ENCODE measurements around the gene LRIG1.

Gene LRIG1

DNA sequence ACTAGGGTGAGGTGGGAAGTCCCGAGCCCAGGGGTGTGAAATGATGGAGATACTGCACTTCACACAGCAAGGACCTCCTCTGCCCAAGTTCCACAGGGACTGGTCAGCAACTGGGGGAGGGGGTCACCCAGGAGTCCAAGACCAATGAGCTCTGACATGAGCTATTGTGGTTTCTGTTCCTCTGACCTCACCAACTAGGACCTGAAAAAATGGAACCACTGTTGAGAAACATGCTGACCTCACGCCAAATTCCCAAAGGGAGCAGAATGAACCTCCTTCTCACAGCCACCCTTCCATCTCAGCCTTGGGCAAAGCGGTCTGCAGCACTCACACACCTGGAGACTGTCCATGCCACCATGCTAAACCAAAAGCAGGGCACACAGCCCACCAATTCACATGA lies 69.3 kb downstream of the LRIG1 start:
- Histone ChIP-seq H3K27ac (ENCODE audit: low read depth, low read length) (no peak overlapping the region), H3K79me2 (ENCODE audit: control insufficient read depth, low read length) (peaks cover 100% of the 10 kb centered on the region), H4K20me1 (ENCODE audit: control insufficient read depth, insufficient read depth, low read depth, low read length) (no peaks in the 10 kb centered on the region; the same call in 1 of the 2 replicates), H3K9me2 (replicated peaks; ENCODE audit: control insufficient read depth, low read length) (no peaks in the 10 kb centered on the region), H3K4me1 (ENCODE audit: control insufficient read depth, low read length) (no peaks in the 10 kb centered on the region), H3K4me3 (ENCODE audit: low read length) (no peak overlapping the region), H3K27me3 (ENCODE audit: control insufficient read depth, low read length) (no peaks in the 10 kb centered on the region), H3F3A (ENCODE audit: control insufficient read depth, insufficient read depth) (no peaks in the 10 kb centered on the region), H3K9me3 (ENCODE audit: control insufficient read depth, insufficient read depth, low read length) (no peaks in the 10 kb centered on the region), H3K4me2 (ENCODE audit: low read length) (no peak overlapping the region), H3K36me3 (ENCODE audit: control insufficient read depth, low read length) (peaks cover 93% of the 10 kb centered on the region)
- TF ChIP-seq, protein P1, sequence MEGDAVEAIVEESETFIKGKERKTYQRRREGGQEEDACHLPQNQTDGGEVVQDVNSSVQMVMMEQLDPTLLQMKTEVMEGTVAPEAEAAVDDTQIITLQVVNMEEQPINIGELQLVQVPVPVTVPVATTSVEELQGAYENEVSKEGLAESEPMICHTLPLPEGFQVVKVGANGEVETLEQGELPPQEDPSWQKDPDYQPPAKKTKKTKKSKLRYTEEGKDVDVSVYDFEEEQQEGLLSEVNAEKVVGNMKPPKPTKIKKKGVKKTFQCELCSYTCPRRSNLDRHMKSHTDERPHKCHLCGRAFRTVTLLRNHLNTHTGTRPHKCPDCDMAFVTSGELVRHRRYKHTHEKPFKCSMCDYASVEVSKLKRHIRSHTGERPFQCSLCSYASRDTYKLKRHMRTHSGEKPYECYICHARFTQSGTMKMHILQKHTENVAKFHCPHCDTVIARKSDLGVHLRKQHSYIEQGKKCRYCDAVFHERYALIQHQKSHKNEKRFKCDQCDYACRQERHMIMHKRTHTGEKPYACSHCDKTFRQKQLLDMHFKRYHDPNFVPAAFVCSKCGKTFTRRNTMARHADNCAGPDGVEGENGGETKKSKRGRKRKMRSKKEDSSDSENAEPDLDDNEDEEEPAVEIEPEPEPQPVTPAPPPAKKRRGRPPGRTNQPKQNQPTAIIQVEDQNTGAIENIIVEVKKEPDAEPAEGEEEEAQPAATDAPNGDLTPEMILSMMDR (IDR thresholded peaks at IDR 0.05; ENCODE audit: low read depth, low read length, poor library complexity, severe bottlenecking), result no peak
- TF ChIP-seq EZH2phosphoT487 (IDR thresholded peaks at IDR 0.05; ENCODE audit: borderline replicate concordance, low read length), result no peak

DNA sequence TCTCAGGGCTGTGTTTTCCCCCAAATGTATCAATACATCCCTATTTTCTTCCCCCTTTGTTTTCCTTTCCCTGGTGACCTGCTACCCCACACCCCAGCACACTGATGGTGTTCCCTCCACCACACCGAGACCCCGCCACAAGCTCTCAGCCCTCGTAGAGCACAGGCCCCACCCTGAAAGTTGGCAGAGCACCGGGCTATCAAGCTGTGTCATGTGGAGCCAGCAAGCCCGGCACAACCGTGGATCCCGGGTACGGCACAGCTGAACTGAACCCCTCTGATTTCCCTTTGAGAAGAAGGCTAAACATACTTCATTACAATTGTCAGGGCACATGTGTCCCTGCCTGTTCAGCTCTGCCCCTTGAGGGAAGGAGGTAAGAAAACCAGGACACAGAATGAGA lies 69.9 kb downstream of the LRIG1 start:
- TF ChIP-seq EZH2phosphoT487 (IDR thresholded peaks at IDR 0.05; ENCODE audit: borderline replicate concordance, low read length), result no peak
- TF ChIP-seq, protein P1 (IDR thresholded peaks at IDR 0.05; ENCODE audit: low read depth, low read length, poor library complexity, severe bottlenecking), result no peak
- H3K9me2 ChIP-seq (replicated peaks; ENCODE audit: control insufficient read depth, low read length), result no peaks in the 10 kb centered on the region
- H3K4me3 ChIP-seq (ENCODE audit: low read length), result no peak overlapping the region
- peaks cover under 1% of the 10 kb centered on the region; the same call in 1 of the 2 replicates for H3K9me3 ChIP-seq (ENCODE audit: control insufficient read depth, insufficient read depth, low read length)
- H3K4me1 ChIP-seq (ENCODE audit: control insufficient read depth, low read length), result no peaks in the 10 kb centered on the region
- peaks cover 100% of the 10 kb centered on the region for H3K79me2 ChIP-seq (ENCODE audit: control insufficient read depth, low read length)
- H4K20me1 ChIP-seq (ENCODE audit: control insufficient read depth, insufficient read depth, low read depth, low read length), result no peaks in the 10 kb centered on the region; the same call in 1 of the 2 replicates
- H3K27ac ChIP-seq (ENCODE audit: low read depth, low read length), result no peak overlapping the region
- H3K27me3 ChIP-seq (ENCODE audit: control insufficient read depth, low read length), result no peaks in the 10 kb centered on the region
- H3K4me2 ChIP-seq (ENCODE audit: low read length), result no peak overlapping the region
- peaks cover 93% of the 10 kb centered on the region for H3K36me3 ChIP-seq (ENCODE audit: control insufficient read depth, low read length)
- no peaks in the 10 kb centered on the region for H3F3A ChIP-seq (ENCODE audit: control insufficient read depth, insufficient read depth)

DNA sequence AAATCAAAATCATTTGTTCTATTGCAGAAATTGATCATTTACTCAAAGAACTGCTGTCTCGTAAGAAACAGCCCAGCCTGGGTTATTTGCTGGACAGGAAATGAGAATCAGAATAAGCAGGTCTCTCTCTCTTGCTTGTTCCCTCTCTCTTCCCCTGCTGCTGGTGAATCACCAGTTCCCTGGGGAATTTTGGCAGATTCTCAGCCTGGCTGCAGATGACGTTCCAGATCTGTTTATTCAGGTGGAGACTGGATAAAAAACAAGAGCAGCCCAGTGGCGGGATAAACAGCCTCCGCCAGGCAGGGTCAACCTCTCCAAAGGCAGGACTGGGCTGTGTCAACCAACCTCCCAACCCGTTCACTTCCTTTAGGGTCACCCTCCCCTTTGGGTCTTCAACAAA lies 72.1 kb downstream of the LRIG1 start:
- no peaks in the 10 kb centered on the region for H3K9me2 ChIP-seq (replicated peaks; ENCODE audit: control insufficient read depth, low read length)
- no peak overlapping the region for H3K4me3 ChIP-seq (ENCODE audit: low read length)
- no peak overlapping the region for H3K4me2 ChIP-seq (ENCODE audit: low read length)
- TF ChIP-seq EZH2phosphoT487 (IDR thresholded peaks at IDR 0.05; ENCODE audit: borderline replicate concordance, low read length), result no peak
- TF ChIP-seq, protein P1 (IDR thresholded peaks at IDR 0.05; ENCODE audit: low read depth, low read length, poor library complexity, severe bottlenecking), result no peak
- peaks cover 95% of the 10 kb centered on the region for H3K36me3 ChIP-seq (ENCODE audit: control insufficient read depth, low read length)
- H3K27me3 ChIP-seq (ENCODE audit: control insufficient read depth, low read length), result no peaks in the 10 kb centered on the region
- H3K27ac ChIP-seq (ENCODE audit: low read depth, low read length), result no peak overlapping the region
- H3F3A ChIP-seq (ENCODE audit: control insufficient read depth, insufficient read depth), result no peaks in the 10 kb centered on the region
- peaks cover 100% of the 10 kb centered on the region for H3K79me2 ChIP-seq (ENCODE audit: control insufficient read depth, low read length)
- H4K20me1 ChIP-seq (ENCODE audit: control insufficient read depth, insufficient read depth, low read depth, low read length), result no peaks in the 10 kb centered on the region; the same call in 1 of the 2 replicates
- H3K4me1 ChIP-seq (ENCODE audit: control insufficient read depth, low read length), result no peaks in the 10 kb centered on the region
- peaks cover 18% of the 10 kb centered on the region; the same call in 1 of the 2 replicates for H3K9me3 ChIP-seq (ENCODE audit: control insufficient read depth, insufficient read depth, low read length)
